Measurements from ENCODE around the gene ESPNL. TPM values are rescaled to one million over a fixed set of nuclear protein-coding genes. Genes with fewer than 3 reads are reported as not detected.

ESPNL gene
- total and polyA plus RNA-seq, 5 donors from 2014 or later, result not detected

GRCh38 chr2:238106698-238107524, 6.8 kb downstream of the ESPNL start:
- Mint-ChIP-seq H3K36me3 (no peaks in the 10 kb centered on the region), H3K27ac (no peak overlapping the region), H3K27me3 (no peaks in the 10 kb centered on the region), H3K4me1 (peaks cover 0 to 6% (median 3%) of the 10 kb centered on the region in 4 donors), H3K9me3 (peaks cover 0 to 3% (median 2%) of the 10 kb centered on the region in 7 donors), H3K4me3 (no peak overlapping the region)
- H3K36me3 ChIP-seq (ENCODE audit: control insufficient read depth, insufficient read depth, low read length), result no peaks in the 10 kb centered on the region
- DNase-seq, result no peak
- no peak overlapping the region for H3K4me3 ChIP-seq (ENCODE audit: low read depth, low read length)
- peaks cover 4% of the 10 kb centered on the region for H3K4me1 ChIP-seq (ENCODE audit: control insufficient read depth, insufficient read depth, low read length, poor library complexity, severe bottlenecking)
- no peak overlapping the region for H3K27ac ChIP-seq (ENCODE audit: insufficient read depth, low read length, poor library complexity, severe bottlenecking)
- no peak for ATAC-seq (ENCODE audit: low read depth in 2 of 2)
- no peaks in the 10 kb centered on the region for H3K9me3 ChIP-seq (ENCODE audit: control insufficient read depth in 2 of 2, low read length in 2 of 2)
- H3K27me3 ChIP-seq (ENCODE audit: control insufficient read depth, insufficient read depth, low read length), result no peaks in the 10 kb centered on the region

GRCh38 chr2:238107525-238108422, 7.6 kb downstream of the ESPNL start:
- H3K27me3 ChIP-seq (ENCODE audit: control insufficient read depth, insufficient read depth, low read length), result no peaks in the 10 kb centered on the region
- H3K9me3 ChIP-seq (ENCODE audit: control insufficient read depth in 2 of 2, low read length in 2 of 2), result peaks cover 0 to 2% of the 10 kb centered on the region in 2 experiments
- no peak overlapping the region for H3K4me3 ChIP-seq (ENCODE audit: low read depth, low read length)
- no peak overlapping the region for H3K27ac ChIP-seq (ENCODE audit: insufficient read depth, low read length, poor library complexity, severe bottlenecking)
- Mint-ChIP-seq H3K9me3 (peaks cover 0 to 9% (median 3%) of the 10 kb centered on the region in 7 donors), H3K4me3 (no peak overlapping the region), H3K36me3 (no peaks in the 10 kb centered on the region), H3K27ac (no peak overlapping the region), H3K4me1 (peaks cover 0 to 6% (median 3%) of the 10 kb centered on the region in 4 donors), H3K27me3 (no peaks in the 10 kb centered on the region)
- peak; percentile 40 to 49 for ATAC-seq (ENCODE audit: low read depth in 2 of 2)
- DNase-seq, result no peak
- no peaks in the 10 kb centered on the region for H3K36me3 ChIP-seq (ENCODE audit: control insufficient read depth, insufficient read depth, low read length)
- peaks cover 4% of the 10 kb centered on the region for H3K4me1 ChIP-seq (ENCODE audit: control insufficient read depth, insufficient read depth, low read length, poor library complexity, severe bottlenecking)

GRCh38 chr2:238108423-238109183, 8.5 kb downstream of the ESPNL start:
- Histone ChIP-seq H3K27ac (ENCODE audit: insufficient read depth, low read length, poor library complexity, severe bottlenecking) (no peak overlapping the region), H3K4me1 (ENCODE audit: control insufficient read depth, insufficient read depth, low read length, poor library complexity, severe bottlenecking) (peaks cover 4% of the 10 kb centered on the region), H3K27me3 (ENCODE audit: control insufficient read depth, insufficient read depth, low read length) (no peaks in the 10 kb centered on the region), H3K9me3 (ENCODE audit: control insufficient read depth in 2 of 2, low read length in 2 of 2) (peaks cover 0 to 3% of the 10 kb centered on the region in 2 experiments), H3K4me3 (ENCODE audit: low read depth, low read length) (no peak overlapping the region), H3K36me3 (ENCODE audit: control insufficient read depth, insufficient read depth, low read length) (no peaks in the 10 kb centered on the region)
- H3K4me1 Mint-ChIP-seq, result peaks cover 0 to 6% (median 3%) of the 10 kb centered on the region in 4 donors
- peaks cover 0 to 12% (median 5%) of the 10 kb centered on the region in 7 donors for H3K9me3 Mint-ChIP-seq
- H3K36me3 Mint-ChIP-seq, result no peaks in the 10 kb centered on the region
- no peaks in the 10 kb centered on the region for H3K27me3 Mint-ChIP-seq
- no peak overlapping the region for H3K4me3 Mint-ChIP-seq
- ATAC-seq (ENCODE audit: low read depth in 2 of 2) (no peak), DNase-seq (peak in 1 of 3 donors; percentile 62)
- no peak overlapping the region for H3K27ac Mint-ChIP-seq

- peaks cover 0 to 12% (median 5%) of the 10 kb centered on the region in 7 donors for H3K9me3 Mint-ChIP-seq
- no peak for DNase-seq
- Histone ChIP-seq H3K4me3 (ENCODE audit: low read depth, low read length) (no peak overlapping the region), H3K9me3 (ENCODE audit: control insufficient read depth in 2 of 2, low read length in 2 of 2) (peaks cover 0 to 3% of the 10 kb centered on the region in 2 experiments), H3K27me3 (ENCODE audit: control insufficient read depth, insufficient read depth, low read length) (no peaks in the 10 kb centered on the region), H3K36me3 (ENCODE audit: control insufficient read depth, insufficient read depth, low read length) (no peaks in the 10 kb centered on the region), H3K4me1 (ENCODE audit: control insufficient read depth, insufficient read depth, low read length, poor library complexity, severe bottlenecking) (peaks cover 4% of the 10 kb centered on the region), H3K27ac (ENCODE audit: insufficient read depth, low read length, poor library complexity, severe bottlenecking) (no peak overlapping the region)
- no peak overlapping the region for H3K27ac Mint-ChIP-seq
- no peaks in the 10 kb centered on the region for H3K36me3 Mint-ChIP-seq
- no peak for ATAC-seq (ENCODE audit: low read depth in 2 of 2)
- no peak overlapping the region for H3K4me3 Mint-ChIP-seq
- peaks cover 0 to 6% (median 2%) of the 10 kb centered on the region in 4 donors for H3K4me1 Mint-ChIP-seq
- H3K27me3 Mint-ChIP-seq, result no peaks in the 10 kb centered on the region
Observed at GRCh38 chr2:238113611-238114010, 13.5 kb downstream of the ESPNL start.

GRCh38 chr2:238114331-238114841, 14.2 kb downstream of the ESPNL start:
- DNase-seq, result no peak
- Histone ChIP-seq H3K27me3 (ENCODE audit: control insufficient read depth, insufficient read depth, low read length) (no peaks in the 10 kb centered on the region), H3K9me3 (ENCODE audit: control insufficient read depth in 2 of 2, low read length in 2 of 2) (peaks cover 0 to 3% of the 10 kb centered on the region in 2 experiments), H3K4me3 (ENCODE audit: low read depth, low read length) (no peak overlapping the region), H3K36me3 (ENCODE audit: control insufficient read depth, insufficient read depth, low read length) (no peaks in the 10 kb centered on the region), H3K4me1 (ENCODE audit: control insufficient read depth, insufficient read depth, low read length, poor library complexity, severe bottlenecking) (no peaks in the 10 kb centered on the region), H3K27ac (ENCODE audit: insufficient read depth, low read length, poor library complexity, severe bottlenecking) (no peak overlapping the region)
- ATAC-seq (ENCODE audit: low read depth in 2 of 2), result no peak
- Mint-ChIP-seq H3K9me3 (peaks cover 0 to 12% (median 5%) of the 10 kb centered on the region in 7 donors), H3K4me1 (peaks cover 0 to 1% (median 0%) of the 10 kb centered on the region in 4 donors), H3K4me3 (no peak overlapping the region), H3K36me3 (no peaks in the 10 kb centered on the region), H3K27me3 (no peaks in the 10 kb centered on the region), H3K27ac (no peak overlapping the region)

- H3K4me3 ChIP-seq (ENCODE audit: low read depth, low read length), result no peak overlapping the region
- Mint-ChIP-seq H3K27me3 (no peaks in the 10 kb centered on the region), H3K9me3 (peaks cover 0 to 12% (median 5%) of the 10 kb centered on the region in 7 donors), H3K36me3 (no peaks in the 10 kb centered on the region), H3K4me1 (no peaks in the 10 kb centered on the region), H3K27ac (no peak overlapping the region), H3K4me3 (no peak overlapping the region)
- no peaks in the 10 kb centered on the region for H3K27me3 ChIP-seq (ENCODE audit: control insufficient read depth, insufficient read depth, low read length)
- no peaks in the 10 kb centered on the region for H3K4me1 ChIP-seq (ENCODE audit: control insufficient read depth, insufficient read depth, low read length, poor library complexity, severe bottlenecking)
- H3K9me3 ChIP-seq (ENCODE audit: control insufficient read depth in 2 of 2, low read length in 2 of 2), result peaks cover 0 to 3% of the 10 kb centered on the region in 2 experiments
- DNase-seq (no peak), ATAC-seq (ENCODE audit: low read depth in 2 of 2) (no peak)
- no peak overlapping the region for H3K27ac ChIP-seq (ENCODE audit: insufficient read depth, low read length, poor library complexity, severe bottlenecking)
- no peaks in the 10 kb centered on the region for H3K36me3 ChIP-seq (ENCODE audit: control insufficient read depth, insufficient read depth, low read length)
Observed at GRCh38 chr2:238114851-238115660, 14.9 kb downstream of the ESPNL start.
